ENCODE measurements around the gene ASIC4.
A peak's percentile ranks its signal among the peaks of the same experiment; 100 is the strongest.

Gene ASIC4

DNA sequence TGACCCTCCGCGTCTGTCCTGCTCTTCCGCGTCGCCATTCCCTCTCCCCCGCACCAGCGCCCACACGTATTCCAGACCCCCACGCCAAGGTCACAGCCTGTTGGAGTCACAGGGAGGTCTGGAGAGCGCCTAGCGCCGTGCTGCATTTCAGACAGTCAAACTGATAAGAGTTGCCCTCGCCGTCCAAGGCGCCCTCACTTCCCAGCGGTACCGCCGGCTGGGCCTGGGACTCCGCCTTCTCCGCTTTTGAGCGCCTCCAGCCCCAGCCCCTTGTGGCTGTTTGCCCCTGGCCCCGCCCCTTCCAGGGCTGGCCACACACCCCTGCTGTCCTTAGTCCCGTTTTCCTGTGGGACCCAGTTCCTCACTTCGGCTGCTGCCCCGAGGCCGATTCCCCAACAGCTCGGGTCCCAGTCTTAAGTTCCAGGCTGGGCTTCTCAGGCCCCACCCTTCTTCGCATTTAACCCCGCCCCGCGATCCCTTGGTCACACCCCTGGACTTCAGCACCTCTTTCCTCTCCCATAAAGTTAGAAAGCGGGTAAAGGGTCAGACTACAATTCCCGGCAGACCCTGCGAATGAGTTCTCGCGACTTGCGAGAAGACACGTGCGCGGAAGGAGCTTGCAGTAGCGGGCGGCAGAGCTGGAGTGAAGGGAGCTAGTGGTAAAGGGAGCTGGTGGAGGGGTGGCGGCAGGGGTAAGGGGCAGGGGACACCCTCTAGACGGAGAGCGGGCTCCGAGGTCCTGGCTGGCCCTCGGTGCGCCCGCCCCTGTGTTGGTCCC, 15.8 kb upstream of the ASIC4 start, which contains the start of gene GMPPA:
Gene GMPPA (plus strand): TSS at position 612 of the 778 bp plus-strand sequence. CDS start 1,085 bp downstream, outside the sequence.
- DNase-seq, result peak; percentile 93

DNA sequence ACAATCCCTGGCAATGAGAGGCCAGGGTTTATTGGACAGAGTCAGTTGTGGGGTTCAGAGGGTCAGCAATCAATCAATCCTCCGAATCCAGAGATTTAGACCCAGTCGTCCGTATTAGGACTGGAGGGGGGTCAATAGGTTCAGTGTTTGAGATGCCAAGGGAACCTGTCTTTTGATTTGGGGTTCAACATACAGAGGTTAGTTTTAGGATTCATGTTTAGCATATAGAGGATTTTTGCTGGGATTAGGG, 15.3 kb upstream of the ASIC4 start:
- DNase-seq, result no peak

DNA sequence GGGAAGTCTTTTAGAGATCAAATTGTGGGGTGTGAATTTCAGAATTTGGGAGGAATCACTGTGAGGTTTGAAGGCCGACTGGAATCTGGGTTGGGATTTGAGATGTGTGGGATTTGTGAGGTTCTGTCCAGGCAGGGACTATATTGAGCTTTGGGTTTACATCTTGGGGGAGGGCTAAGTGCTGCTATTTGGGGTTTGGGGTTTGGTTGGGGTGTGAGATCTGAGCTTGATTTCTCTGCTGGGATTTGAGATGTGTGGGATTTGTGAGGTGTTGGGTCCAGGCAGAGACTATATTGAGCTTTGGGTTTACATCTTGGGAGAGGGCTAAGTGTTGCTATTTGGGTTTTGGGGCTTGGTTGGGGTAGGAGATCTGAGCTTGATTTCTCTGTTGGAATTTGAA, 14.7 kb upstream of the ASIC4 start:
- DNase-seq, result no peak

DNA sequence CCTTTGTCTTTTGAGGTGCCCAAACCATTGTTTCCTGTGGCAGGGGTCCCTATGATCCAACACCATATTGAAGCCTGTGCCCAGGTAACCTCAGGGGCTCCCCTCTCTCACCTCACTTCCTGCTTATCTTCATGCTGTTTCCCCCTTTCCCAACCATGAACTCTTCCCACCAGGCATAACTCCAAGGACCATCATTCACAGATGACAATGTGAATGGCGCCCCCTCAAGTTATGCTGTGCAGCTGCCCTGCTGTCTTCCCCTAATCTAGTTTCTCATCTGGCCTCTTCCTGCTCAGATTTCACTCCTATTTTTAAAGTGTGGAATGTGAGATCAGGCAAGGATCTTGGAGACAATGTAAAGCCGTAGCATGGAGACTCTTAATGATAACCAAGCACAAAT, 14.1 kb upstream of the ASIC4 start:
- no peak for DNase-seq

DNA sequence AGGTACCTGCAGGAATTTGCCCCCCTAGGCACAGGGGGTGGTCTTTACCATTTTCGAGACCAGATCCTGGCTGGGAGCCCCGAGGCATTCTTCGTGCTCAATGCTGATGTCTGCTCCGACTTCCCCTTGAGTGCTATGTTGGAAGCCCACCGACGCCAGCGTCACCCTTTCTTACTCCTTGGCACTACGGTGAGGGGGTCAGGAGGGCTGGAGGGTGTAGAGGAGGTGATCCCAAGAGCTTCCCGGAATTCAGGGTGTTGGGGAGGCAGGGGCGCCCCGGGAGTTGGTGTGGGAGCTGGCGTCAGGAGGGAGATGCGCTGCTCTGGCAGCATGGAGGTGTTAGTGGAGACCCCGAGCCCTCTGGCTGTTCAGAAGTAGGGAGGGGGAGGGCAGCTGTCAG, 12.4 kb upstream of the ASIC4 start:
- DNase-seq, result no peak

DNA sequence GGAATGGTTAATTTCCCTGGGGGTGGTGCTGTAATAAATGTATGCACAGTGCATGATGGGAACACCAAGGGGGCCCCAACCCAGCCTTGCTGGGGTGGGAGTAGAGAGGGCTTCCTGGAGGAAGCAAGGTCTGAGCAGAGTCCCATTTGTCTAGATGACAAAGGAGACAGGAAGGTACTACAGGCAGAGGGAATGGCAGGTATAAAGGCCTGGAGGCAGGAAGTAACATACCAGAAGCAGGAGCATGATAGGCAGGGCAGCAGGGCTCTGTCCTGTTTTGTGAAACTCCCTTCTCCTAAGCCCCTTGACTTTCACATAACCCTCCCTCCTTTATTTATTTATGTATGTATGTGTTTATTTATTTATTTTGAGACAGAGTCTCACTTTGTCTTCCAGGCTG, 11.7 kb upstream of the ASIC4 start:
- DNase-seq, result no peak

DNA sequence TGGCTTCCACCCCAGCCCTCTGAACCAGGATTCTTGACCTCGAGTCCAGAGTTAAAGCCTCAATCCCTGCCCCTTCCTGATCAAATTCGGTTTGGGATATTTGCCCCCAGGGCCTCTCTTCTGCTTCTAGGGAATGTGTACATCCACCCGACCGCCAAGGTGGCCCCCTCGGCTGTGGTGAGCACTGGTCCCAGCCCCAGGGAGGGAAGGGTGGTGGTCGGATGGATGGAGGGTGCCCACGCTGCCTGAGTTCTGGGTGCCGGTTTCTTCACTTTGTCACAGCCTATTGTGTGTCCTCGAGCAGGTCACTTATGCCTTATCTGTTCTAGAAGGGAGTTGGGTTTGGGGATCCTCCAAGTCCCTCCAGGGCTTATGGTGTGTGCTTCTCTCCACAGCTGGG, 8.7 kb upstream of the ASIC4 start:
- DNase-seq, result no peak

DNA sequence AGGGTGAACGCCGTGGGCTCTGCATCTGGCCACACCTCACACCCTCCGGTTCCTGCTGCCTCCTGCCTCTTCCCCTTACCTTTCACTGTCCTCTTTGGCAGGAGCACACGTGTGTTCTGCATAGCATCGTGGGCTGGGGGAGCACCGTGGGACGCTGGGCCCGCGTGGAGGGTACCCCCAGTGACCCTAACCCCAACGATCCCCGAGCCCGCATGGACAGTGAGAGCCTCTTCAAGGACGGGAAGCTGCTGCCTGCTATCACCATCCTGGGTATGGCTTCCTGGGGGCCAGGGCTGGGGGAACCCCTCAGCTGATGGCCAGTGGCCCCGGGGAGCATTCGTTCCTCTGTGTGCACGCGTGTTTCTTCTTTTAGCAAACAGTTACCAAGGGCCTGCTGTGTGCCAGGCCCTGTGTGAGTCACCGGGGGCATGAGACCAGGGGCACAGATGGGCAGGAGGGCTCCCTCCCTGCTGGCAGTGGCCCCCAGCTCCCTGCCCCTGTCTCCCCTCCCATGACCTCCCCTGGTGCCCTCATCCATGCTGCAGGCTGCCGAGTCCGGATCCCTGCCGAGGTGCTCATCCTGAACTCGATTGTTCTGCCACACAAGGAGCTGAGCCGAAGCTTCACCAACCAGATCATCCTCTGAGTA, 8.0 kb upstream of the ASIC4 start:
- DNase-seq, result no peak

DNA sequence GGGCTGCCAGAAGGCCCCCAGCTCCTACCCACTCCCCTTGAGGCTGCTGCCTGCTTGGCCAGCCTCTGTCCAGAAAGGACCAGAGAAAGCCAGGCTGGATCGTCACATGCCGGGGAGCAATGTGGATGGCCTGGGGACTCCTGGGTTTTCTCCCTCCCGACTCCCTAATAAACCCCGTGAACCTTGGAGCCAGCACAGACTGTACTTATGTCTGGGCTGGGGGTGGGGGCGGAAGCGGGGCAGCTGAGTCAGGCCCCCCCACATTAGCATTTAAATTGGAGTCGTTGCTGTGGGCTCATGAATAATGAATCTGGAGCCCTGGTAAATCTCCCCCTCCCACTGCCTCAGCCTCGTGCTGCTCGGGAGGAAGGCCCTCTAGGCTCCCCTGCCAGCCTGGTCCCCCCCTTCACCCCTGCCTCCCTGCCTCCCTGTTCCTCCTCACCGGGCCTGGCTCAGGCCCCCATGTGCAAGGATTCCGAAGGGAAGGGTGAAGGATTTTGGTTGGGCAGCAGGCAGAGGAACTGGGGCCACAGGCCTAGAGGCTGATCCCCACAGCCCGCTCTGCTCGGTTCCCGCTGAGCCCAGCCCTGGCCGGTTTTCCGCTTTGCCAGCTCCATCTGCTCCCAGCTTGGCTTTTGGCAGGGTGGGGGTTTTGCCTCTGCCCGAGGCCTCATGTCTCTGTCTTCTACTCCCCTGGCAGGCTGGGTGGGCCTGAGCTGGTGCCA, 7.3 kb upstream of the ASIC4 start:
- peak; percentile 65 for DNase-seq

DNA sequence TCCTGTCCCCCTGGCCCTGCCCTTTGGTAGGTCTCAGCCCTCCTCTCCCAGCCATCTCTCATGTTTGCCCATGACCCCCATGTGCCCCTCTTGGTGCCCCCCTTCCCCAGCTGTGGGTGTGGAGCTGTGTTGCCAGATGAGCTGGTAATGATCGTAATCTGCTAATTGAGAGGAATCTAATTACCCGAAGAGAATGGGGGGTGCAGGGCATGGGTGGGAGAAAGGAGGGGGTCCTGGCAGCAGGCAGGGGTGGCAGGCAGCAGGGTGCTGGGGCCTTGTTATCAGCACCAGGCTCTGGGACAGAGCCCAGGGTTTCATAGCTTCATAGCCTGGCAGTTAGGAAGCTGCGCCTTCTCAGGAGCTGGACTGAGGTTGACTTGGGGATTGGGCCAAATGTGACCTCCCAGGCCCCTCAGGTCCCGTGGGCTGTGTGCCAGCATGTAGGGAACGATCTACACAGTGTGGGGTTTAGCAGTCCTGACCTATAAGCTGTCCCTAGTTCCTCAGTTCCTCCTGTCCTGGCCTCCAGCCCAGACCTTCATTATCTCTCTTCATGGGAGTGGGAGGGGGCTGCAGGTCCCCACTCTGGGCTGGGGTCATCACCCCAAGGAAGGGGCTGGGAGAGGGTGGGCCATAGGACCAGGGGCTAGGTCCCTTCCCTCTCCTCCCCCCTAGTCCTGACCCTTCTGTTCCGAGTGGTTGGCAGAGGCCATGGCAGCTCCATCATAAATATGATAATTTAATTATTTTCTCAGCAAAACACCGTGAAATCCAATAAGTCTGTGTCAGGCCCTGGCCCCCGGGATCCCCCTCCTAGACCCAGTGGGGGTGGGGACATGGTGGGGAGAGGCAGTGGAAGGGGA, 6.5 kb upstream of the ASIC4 start:
- no peak for DNase-seq

DNA sequence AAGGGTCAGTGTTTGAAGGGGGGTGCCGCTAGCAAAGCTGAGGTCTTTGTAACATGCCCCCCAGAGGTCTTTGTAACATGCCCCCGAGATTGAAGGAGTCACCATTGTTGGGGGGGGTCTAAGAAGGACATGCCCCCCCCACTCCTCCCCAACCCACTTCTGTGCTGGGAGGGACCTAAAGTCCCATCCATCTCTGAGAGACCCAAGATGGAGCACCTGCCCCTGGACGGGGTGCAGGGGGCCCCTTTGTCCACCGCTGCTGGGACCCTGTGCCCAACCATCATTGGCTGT, 5.9 kb upstream of the ASIC4 start:
- DNase-seq, result no peak

DNA sequence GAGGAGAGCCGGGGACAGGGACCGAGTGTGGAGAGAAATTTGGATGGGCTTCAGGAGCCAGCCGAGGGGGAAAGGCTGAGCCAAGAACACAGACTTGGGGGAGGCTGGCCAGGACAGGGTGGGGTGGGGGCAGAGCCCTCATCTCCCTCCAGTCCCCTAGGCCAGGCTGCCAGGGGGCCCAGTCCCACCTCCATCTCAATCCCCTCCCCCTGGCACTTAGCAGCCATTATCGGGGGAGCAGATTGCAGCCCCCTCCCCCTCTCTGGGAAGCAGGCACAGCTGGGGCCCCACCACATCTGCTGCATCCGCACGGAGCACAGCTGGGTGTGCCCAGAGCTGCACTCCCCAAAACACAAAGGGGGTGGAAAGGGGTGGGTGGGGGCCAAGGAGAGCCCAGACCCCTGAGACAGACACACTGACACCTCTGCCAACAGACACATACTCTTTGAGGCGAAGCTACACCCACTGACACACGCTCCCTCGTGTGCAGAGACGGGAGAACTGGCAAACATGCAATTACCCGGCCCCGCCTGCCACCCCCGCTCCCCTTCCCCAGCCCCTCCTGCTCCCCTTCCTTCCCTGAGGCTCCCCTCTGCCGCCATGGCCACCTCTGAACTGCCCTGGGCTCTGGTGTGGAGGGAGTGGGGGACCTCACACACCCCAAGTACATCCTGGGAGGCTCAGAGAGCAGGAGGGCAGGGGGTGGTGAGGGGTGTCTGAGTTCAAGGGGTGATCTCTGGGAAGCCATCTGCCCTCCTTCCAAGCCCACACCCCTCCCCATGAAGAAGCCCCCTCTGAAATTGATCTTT, 5.1 kb upstream of the ASIC4 start:
- no peak for DNase-seq

DNA sequence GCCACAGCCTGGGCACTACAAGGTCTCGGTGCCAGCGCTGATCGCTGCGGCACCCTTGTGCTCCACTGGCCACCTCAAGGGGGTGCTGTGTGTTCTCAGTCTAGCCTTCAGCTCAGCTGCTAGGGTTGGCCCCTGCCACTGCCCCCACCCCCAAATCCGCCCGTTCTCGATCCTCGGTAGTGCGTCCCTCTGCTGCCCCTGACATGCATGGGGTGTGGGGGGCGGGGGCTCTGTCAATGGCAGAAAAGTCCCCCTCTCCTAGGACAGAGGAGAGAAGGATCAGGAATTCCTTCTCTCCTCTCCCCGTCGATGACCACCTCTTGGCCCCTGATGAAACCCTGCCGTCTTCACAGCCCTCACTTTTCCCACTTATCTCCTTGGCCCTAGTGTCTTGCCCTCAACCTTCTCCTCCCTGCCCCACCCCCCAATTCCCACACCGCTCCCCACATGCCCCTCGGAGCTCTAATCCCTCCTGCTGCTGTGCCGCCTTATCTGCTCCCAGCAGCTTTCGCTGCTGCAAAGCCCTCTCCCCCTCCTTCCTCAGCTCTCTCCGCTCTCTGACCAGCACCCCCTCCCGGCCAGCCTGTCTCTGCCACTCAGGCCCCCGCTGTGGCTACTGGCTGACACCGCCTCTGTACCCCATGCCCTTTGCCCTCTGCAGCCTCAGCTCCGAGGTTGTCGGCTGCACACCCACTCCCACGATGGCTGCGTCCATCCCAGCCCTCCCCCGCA, 4.3 kb upstream of the ASIC4 start:
- DNase-seq, result peak; percentile 84

DNA sequence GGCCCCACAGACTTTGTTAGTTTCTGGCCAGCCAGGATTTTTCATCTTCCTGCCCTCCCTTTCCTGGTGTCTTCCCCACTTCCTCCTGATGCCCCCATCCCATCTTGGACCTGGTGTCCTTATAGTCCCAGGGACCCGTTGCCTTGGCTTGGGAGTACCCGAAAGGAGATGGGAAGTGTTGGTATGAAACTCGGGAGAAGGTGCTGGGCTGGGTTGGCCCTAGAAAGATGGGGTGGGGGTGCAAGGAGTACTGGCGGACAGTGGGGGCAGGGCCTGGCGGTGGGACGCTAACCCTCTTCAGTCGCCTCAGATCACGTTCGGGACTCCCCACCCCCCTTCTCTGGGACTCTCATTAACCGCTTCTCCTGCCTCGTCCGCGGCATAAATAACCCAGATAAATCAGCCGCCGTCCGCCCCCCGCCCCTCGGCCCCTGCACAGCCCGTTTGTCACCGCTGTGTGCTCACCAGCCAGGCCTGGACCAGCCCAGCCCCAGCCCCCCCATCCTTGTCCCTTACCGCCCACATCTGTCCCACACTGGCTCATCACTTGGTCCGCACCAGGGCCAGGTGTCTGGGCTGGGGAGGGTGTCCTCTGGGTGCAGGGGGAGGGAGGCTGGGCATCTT, 3.7 kb upstream of the ASIC4 start:
- DNase-seq, result no peak

DNA sequence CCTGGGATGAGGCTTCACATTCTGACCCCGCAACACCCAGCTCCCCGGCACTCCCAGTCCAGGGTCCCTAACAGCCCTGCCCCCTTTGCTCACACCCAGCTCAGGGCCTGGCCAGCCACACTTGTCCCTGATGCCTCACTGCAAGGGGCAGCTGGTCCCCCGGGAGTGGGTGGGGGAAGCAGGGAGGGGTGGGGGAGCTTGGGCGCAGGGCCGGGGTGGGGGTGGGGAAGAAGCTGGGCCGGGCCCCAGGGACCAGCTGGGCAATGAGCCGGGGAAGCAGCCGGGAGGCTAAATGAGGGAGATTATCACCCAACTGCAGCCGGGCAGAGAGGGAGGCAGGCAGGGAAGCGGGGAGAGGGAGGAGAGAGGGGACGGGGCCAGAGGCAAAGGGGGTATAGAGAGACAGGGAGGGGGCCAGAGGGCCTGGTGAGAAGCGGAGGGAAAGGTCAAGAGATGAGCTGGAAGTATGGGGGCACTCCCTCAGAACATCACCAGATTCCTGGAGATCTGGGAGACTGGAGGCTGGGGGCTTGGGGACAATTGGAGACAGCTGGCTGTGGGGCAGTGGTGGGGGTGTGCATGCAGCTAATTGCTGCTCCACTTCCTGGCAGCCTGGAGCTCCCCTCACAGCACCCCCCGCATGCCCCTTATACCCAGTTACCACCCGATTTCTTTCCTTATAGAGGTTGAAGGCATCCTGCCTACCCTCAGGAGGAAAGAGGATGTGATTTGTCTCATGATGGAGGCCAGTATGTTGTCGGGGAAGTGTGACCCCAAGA, 2.5 kb upstream of the ASIC4 start:
- peak; percentile 58 for DNase-seq

DNA sequence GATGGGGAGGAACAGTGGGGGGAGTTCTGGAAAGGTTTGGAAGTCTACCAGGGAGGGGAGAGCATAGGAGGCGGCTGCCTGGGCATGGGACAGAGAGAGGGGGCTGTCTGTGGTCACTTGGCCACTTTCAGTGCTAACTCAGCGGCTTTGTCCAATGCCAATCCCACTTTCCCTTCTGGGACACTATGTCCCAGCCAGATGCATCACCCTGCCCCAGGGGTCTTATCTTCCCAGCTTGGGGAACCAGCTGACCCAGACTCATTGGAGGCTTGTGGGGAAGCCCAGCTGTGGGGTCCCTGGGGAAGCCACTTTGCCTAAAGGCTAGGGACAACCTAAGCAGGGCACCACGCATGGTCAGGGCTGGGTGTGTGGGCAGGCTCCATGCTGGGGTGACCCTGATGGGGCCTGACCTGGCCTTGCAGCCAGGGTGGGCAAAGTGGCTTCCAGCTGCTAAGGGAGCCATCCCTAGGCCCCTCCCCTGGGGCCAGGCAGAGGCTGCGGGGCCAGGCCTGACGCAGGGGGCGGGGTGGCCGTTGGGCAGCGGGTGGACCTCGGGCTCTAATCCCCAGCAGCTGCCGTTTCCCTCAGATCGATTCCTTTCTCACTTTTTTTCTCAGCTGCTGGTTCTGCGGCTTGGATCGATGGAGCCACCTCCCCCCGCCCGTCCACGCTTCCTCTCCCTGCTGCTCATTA, 1.6 kb upstream of the ASIC4 start:
- peak; percentile 87 for DNase-seq

DNA sequence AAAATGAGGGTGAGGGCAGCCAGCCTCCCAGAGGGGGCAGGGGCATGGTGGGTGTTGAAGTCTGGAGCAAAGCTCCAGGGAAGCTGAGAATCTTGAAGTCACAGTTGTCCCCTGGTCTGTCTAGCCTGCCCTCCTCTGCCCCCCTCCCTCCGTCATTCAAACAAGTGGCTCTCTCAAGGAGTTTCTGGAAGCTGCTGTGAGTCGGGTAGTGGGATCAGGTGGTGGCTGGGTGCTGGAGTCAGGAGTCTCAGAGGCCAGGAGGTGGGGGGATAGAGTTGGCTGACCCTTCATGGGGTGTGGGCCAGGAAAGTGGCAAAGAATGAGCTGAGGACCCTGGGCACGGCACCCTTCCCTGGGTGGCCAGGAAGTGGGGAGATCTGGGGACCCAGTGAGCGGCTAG, 495 bp upstream of the ASIC4 start:
- DNase-seq, result no peak

DNA sequence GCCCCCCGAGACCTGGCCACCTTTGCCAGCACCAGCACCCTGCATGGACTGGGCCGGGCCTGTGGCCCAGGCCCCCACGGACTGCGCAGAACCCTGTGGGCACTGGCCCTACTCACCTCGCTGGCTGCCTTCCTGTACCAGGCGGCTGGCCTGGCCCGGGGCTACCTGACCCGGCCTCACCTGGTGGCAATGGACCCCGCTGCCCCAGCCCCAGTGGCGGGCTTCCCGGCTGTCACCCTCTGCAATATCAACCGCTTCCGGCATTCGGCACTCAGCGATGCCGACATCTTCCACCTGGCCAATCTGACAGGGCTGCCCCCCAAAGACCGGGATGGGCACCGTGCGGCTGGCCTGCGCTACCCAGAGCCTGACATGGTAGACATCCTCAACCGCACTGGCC, 554 bp downstream of the ASIC4 start:
- DNase-seq, result peak; percentile 46

DNA sequence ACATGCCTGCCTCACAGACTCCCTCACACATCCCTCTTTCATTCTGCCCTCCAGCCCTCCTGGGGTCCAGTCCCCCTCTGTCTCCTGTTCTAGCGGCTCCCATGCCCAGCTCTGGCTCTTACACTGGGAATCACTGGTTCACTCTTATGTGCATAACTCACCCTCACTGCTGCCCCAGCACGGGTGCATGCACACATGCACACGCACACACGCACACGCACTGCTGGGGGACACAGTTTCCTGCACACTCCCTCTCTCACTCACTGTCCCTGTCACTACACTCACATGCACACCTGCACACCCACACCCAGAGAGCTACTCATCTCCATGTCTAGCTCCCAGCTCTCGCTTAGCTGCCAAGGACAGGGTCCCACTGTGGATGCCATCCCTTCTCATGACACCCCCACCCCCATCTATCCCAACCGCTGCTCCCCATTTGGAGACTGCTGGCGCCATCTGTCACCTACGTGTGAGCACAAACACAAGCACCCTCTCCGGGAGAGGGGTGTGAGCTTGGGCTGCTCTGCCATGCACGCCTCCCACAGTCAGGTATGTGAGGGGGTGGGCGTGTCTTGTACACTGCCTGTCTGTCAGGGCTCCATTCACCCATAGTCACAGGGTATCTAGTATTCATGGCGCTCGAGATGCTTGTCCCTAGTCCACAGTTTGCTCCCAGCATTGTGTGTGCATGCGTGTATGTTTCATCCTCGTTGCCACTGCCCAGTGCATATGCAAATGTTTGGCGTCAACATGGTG, 1.8 kb downstream of the ASIC4 start:
- no peak for DNase-seq

Data from retina (tissue), 1 donor.